IMR-90 (cell line): ENCODE data around the gene CDR2L.

ENCODE experiments used
- BHLHE40 ChIP-seq: fragments of 150-350 bp; IDR thresholded peaks from 2 replicates; pipeline ENCODE4 v1.6.1; 2016; ENCODE audit warnings: mild to moderate bottlenecking, low read depth, low read length
- CHD1 ChIP-seq: IDR thresholded peaks from 2 replicates; pipeline ENCODE4 v1.6.1; 2012; ENCODE audit warnings: low read depth, low read length, improper control_type of control experiment
- CTCF ChIP-seq: conservative IDR thresholded peaks from 2 replicates; pipeline ENCODE4 v1.5.1; 2012; ENCODE audit warnings: mild to moderate bottlenecking, low read depth, low read length, improper control_type of control experiment
- FOS ChIP-seq: fragments of 150-350 bp; IDR thresholded peaks from 2 replicates; pipeline ENCODE4 v1.6.1; 2016; ENCODE audit warnings: low read depth, low read length
- MXI1 ChIP-seq: IDR thresholded peaks from 2 replicates; pipeline ENCODE4 v1.6.1; 2012; ENCODE audit warnings: low read depth, mild to moderate bottlenecking, low read length, moderate library complexity, borderline replicate concordance
- POLR2A ChIP-seq: IDR thresholded peaks from 2 replicates; pipeline ENCODE4 v1.6.1; 2012; ENCODE audit warnings: mild to moderate bottlenecking, low read depth, low read length
- RAD21 ChIP-seq: IDR thresholded peaks from 2 replicates; pipeline ENCODE4 v1.6.1; 2012; ENCODE audit warnings: low read length, improper control_type of control experiment
- RCOR1 ChIP-seq: IDR thresholded peaks from 2 replicates; pipeline ENCODE4 v1.6.1; 2012; ENCODE audit warnings: mild to moderate bottlenecking, low read length, improper control_type of control experiment; ENCODE audit not compliant: insufficient replicate concordance
- RFX5 ChIP-seq: IDR thresholded peaks from 2 replicates; pipeline ENCODE4 v1.8.0; 2012; ENCODE audit warnings: low read depth, mild to moderate bottlenecking, low read length, moderate library complexity
- SMC3 ChIP-seq: fragments of 150-350 bp; IDR thresholded peaks from 2 replicates; pipeline ENCODE4 v1.6.1; 2016; ENCODE audit warnings: low read depth, mild to moderate bottlenecking, antibody characterized with exemption, low read length, moderate library complexity

GRCh38 chr17:75020331-75021110 is 33.1 kb downstream of the CDR2L start:
- TF ChIP-seq RAD21 (no peak), CTCF (no peak), SMC3 (no peak), POLR2A (no peak), MXI1 (no peak), RCOR1 (no peak), CHD1 (no peak), BHLHE40 (no peak), RFX5 (no peak), FOS (no peak)
